PFSK-1 (cell line): ENCODE data around the gene FAM177A1.

Source experiments
- FOXP2 ChIP-seq: optimal IDR thresholded peaks from 2 replicates; pipeline ENCODE3; 2011; ENCODE audit warnings: borderline replicate concordance, control low read depth, inconsistent platforms; ENCODE audit not compliant: insufficient read depth; ENCODE audit errors: extremely low read length, extremely low read depth
- POLR2AphosphoS5 ChIP-seq: IDR thresholded peaks from 2 replicates; pipeline ENCODE4 v1.6.1; 2012; ENCODE audit warnings: low read depth, mild to moderate bottlenecking, control low read depth, low read length, moderate library complexity
- SIN3A ChIP-seq: IDR thresholded peaks from 2 replicates; pipeline ENCODE4 v1.6.1; 2012; ENCODE audit warnings: mild to moderate bottlenecking, low read length, moderate library complexity, borderline replicate concordance; ENCODE audit not compliant: insufficient read depth
- TAF1 ChIP-seq: IDR thresholded peaks from 2 replicates; pipeline ENCODE4 v1.6.1; 2012; ENCODE audit warnings: low read length, control low read depth, borderline replicate concordance; ENCODE audit not compliant: insufficient read depth
- TF ChIP-seq, protein P1 (sequence below), 2 experiments: IDR thresholded peaks; 2 replicates each; pipeline versions ENCODE4 v1.6.1 to v1.8.0; 2011 to 2012; ENCODE audit warnings: low read depth in 2 of 2, low read length in 2 of 2, control low read depth in 1 of 2, inconsistent platforms in 1 of 2, mild to moderate bottlenecking in 1 of 2, moderate library complexity in 1 of 2; ENCODE audit not compliant: insufficient read depth in 1 of 2

FAM177A1 gene

DNA sequence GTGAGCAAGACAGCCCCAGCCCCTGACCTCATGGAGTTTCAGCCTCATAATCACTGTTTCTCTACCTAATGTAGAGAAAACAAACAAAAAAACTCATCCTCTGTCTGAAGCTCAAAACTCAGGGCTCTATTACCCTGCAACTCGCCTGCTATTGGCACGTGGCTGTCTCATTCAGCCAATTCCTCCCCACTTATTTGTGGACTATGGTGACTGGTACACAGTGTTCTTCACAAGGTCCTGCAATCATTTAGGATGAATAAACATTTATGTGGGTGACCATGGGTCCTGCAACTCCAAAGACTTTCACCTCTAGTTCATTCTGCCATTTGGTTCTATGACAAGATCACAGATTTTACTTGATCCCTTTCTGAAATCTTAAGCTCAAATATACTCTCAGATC lies 71.0 kb downstream of the FAM177A1 start:
- no peak for TF ChIP-seq SIN3A
- TF ChIP-seq, protein P1, sequence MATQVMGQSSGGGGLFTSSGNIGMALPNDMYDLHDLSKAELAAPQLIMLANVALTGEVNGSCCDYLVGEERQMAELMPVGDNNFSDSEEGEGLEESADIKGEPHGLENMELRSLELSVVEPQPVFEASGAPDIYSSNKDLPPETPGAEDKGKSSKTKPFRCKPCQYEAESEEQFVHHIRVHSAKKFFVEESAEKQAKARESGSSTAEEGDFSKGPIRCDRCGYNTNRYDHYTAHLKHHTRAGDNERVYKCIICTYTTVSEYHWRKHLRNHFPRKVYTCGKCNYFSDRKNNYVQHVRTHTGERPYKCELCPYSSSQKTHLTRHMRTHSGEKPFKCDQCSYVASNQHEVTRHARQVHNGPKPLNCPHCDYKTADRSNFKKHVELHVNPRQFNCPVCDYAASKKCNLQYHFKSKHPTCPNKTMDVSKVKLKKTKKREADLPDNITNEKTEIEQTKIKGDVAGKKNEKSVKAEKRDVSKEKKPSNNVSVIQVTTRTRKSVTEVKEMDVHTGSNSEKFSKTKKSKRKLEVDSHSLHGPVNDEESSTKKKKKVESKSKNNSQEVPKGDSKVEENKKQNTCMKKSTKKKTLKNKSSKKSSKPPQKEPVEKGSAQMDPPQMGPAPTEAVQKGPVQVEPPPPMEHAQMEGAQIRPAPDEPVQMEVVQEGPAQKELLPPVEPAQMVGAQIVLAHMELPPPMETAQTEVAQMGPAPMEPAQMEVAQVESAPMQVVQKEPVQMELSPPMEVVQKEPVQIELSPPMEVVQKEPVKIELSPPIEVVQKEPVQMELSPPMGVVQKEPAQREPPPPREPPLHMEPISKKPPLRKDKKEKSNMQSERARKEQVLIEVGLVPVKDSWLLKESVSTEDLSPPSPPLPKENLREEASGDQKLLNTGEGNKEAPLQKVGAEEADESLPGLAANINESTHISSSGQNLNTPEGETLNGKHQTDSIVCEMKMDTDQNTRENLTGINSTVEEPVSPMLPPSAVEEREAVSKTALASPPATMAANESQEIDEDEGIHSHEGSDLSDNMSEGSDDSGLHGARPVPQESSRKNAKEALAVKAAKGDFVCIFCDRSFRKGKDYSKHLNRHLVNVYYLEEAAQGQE (IDR thresholded peaks at IDR 0.05; ENCODE audit: insufficient read depth in 1 of 2, low read depth in 2 of 2, low read length in 2 of 2), result no peak
- no peak for TF ChIP-seq FOXP2
- TF ChIP-seq POLR2AphosphoS5, result no peak
- no peak for TF ChIP-seq TAF1

DNA sequence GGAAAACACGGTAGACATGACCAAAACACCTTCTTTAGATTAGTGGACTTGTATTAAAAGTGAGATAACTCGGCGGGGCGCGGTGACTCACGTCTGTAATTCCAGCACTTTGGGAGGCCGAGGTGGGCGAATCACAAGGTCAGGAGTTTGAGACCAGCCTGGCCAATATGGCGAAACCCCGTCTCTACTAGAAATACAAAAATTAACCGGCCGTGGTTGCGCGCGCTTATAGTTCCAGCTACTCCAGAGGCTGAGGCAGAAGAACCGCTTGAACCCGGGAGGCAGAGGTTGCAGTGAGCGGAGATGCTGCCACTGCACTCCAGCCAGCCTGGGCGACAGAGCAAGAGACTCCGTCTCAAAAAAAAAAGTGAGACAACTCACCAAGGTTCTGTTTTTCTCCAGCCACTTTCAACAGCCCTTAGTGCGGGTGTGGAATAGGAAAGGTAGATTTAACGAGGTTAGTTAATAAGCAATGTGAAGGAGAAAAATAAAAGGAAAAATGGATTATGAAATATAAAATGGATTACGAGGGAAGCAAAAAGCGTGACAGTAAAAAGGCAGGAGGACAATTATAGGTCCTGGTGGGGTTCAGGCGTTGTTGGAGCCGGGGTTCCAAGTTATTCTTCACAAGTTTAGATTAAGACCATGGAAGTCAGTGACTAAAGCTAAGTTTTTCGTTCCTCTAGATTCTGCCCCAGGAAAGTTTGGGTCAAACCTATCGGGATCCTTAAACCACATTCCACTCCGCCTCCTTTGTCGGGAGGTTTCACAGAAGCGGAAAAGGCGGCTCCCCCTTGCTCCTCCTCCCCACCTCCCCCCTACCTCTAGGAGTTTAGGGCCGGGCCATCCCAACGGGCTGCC lies 75.2 kb downstream of the FAM177A1 start:
- TF ChIP-seq, protein P1 (IDR thresholded peaks at IDR 0.05; ENCODE audit: insufficient read depth in 1 of 2, low read depth in 2 of 2, low read length in 2 of 2), result no peak
- TF ChIP-seq POLR2AphosphoS5, result no peak
- TF ChIP-seq SIN3A, result no peak
- no peak for TF ChIP-seq FOXP2
- no peak for TF ChIP-seq TAF1

DNA sequence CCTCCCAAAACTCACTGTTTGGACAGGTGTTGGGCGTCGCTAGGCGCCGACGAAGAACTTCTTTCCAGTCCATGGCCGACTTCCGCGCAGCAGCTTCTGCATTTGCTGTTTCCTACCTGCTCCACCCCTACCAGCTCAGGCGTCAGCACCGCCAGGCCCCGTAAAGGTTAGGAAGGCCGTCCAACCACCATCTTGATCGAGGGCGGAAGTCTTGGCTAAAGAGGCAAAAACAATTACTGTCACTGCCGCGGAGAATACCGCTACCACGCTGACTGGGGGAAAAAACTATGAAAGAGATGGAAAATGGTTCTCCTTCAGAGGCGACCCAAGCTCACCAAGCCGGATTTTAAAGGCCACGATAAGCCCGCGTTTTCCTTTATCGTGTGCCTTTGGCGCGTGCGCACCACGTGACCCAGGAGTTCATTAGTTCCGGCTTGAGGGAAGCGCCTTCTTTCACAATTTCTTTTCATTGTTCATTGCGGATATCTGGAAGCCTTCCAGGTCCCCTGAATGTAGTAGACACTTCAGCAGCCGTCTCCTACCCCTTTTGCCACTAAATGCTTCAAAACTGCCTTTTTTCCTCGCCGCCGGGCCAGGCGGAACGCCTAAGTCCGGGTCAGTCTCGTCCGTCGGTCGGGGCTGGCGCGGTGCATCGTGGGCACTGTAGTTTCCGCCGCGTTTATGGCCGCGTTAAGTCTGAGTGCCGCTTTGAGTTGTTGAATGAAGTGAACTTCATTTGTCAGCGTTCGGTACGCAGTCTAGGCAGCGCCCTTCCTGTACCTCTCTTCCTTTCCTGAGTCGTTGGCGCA lies 76.0 kb downstream of the FAM177A1 start, which contains the start of the genes PPP2R3C and PRORP:
PPP2R3C (minus strand) TSS at position 104 of the 809 bp plus-strand sequence; CDS start at position 73, 31 bp downstream.
PRORP (plus strand) TSS at position 666 of the 809 bp plus-strand sequence. CDS start 694 bp downstream, outside the sequence.
- TF ChIP-seq FOXP2, result no peak
- peak; percentile 62 for TF ChIP-seq POLR2AphosphoS5

DNA sequence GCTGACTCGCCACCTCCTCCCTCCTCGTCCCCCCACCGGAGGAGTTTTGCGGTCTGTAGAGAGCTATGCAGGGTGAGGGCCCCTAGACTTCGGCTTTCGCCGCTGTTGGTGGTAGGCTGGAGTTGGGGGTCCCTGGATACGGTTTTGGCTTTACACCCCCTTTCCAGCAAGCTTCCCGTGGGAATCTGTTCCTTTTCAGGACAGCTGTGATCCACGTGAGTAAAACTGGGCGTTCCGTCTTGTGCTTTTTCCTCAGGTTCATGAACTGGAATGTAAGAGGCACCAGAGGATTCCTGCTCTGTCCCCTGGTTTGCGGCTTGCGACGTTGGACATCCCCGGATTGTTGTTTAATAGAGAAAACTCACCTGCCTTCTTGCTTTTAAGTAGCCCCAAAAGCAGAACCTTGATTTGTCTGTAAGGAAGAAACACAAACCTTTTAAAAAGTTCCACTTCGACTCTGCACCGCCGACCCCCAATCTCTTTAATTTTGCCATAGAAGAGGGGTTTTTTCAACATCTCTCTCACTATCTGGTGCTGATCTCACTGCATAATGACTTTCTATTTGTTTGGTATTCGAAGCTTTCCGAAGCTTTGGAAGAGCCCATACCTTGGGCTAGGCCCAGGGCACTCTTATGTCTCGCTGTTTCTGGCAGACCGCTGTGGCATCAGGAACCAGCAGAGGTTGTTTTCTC lies 76.8 kb downstream of the FAM177A1 start:
- no peak for TF ChIP-seq TAF1
- TF ChIP-seq POLR2AphosphoS5, result no peak
- TF ChIP-seq, protein P1 (IDR thresholded peaks at IDR 0.05; ENCODE audit: insufficient read depth in 1 of 2, low read depth in 2 of 2, low read length in 2 of 2), result no peak
- no peak for TF ChIP-seq FOXP2
- TF ChIP-seq SIN3A, result no peak

DNA sequence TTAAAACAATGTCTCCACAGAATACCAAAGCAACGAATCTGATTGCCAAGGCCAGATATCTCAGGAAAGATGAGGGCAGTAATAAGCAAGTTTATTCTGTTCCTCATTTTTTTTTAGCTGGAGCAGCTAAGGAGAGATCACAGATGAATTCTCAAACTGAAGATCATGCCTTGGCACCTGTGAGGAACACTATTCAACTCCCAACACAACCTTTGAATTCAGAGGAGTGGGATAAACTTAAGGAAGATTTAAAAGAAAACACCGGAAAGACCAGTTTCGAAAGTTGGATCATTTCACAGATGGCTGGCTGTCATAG lies 77.3 kb downstream of the FAM177A1 start:
- no peak for TF ChIP-seq POLR2AphosphoS5
- no peak for TF ChIP-seq TAF1
- no peak for TF ChIP-seq SIN3A
- TF ChIP-seq, protein P1 (IDR thresholded peaks at IDR 0.05; ENCODE audit: insufficient read depth in 1 of 2, low read depth in 2 of 2, low read length in 2 of 2), result no peak
- no peak for TF ChIP-seq FOXP2
